NCI-H2029 (cell line): ENCODE measurements around the gene LRP1.

ENCODE experiments used
- DNase-seq: peaks from one replicate; lab custom pipeline; 2025; lab: John Stamatoyannopoulos, UW

Gene LRP1

DNA sequence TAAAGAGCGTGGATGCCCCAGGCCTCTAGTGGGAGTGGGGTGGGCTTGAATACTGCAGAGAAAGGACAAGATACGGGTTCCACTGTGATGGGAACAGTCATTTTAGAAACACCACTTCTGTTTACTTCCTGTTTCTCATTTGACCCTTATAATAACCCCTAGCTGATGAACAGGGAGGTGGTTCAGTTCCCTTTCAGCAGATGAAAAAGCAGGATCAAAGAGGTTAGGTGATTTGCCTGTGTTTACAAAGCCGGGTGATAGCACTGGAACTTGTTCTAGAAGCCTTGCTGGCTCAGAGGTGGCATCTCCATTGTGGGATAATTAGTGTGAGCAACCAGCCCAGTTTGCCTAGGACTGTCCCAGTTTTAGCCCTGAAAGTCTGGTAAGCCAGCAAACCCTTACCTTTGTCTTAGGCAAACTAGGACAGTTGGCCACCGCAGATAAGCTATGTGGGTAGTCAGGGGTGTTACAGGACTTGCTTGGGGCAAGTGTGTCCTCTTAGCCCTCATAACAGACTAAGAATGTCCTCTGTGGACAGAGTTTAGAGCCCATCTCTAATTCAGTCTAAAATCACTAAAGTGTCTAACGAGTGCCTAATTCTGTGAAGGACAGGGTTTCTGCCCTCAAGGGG lies 26.6 kb downstream of the LRP1 start:
- no peak for DNase-seq

DNA sequence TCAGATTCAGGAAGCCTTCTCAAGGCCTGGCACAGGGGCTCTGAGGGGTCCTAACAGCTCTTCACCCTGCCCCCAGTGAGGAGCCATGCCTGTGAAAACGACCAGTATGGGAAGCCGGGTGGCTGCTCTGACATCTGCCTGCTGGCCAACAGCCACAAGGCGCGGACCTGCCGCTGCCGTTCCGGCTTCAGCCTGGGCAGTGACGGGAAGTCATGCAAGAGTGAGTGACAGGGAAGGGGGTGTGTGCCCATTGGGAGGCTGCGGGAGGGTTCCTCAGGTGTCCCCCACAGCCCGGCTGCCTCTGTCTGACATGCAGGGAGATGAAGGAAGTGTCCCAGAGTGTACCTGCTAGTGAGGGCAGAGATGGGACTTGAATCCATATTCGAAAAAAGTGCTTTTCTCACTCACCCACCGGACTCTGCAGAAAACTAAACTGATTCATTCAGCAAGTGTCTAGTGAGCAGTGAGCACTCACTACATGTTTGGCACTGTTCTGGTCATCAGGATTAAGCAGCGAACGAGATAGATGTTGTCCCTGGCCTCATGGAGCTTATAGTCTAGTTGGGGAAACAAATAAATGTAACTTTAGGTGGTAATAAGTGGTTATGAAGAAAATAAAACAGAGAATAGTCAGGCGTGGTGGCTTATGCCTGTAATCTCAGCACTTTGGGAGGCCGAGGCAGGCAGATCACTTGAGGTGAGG lies 28.6 kb downstream of the LRP1 start:
- no peak for DNase-seq

- DNase-seq = no peak
Observed at GRCh38 chr12:57157588-57158173, 29.4 kb downstream of the LRP1 start.

- no peak for DNase-seq
Observed at GRCh38 chr12:57158186-57158585, 29.9 kb downstream of the LRP1 start.

DNA sequence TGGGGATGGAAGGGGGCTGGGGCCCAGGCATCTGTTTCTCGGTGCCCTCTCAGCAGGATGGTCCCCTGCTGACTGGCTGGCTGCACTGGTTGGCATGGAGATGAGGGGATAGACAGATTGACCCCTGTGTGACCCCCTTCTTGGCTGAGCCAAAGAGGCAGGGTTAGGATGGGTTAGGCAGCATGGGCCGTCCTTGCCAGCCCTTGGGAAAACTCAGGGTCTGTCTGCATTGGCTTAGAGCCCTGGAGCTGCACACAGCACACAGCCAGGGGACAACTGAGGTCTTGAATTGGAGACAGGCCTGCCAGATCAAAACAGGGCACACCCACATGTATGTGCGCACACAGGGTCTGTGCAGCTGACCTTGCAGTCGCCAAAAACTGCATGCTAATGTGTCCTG lies 30.4 kb downstream of the LRP1 start:
- no peak for DNase-seq

DNA sequence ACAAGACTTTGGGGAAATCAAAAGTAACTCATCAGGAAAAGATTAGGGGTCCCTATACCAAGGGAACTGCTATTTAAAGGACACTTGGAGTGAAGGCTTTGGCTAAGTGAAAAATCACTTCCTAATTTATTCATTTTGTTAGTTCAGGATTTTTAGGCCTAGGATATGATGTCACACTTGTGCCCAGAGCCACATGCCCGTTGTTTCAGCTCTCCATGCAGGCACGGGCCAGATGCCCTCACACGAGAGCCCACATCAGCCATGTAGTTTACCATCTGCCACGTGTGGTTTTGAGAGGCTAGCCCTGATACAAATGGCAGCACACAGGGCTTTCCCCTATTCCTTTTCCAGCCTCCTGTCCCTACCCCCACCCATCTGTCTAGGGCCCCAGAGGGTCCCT lies 31.0 kb downstream of the LRP1 start:
- DNase-seq = no peak

DNA sequence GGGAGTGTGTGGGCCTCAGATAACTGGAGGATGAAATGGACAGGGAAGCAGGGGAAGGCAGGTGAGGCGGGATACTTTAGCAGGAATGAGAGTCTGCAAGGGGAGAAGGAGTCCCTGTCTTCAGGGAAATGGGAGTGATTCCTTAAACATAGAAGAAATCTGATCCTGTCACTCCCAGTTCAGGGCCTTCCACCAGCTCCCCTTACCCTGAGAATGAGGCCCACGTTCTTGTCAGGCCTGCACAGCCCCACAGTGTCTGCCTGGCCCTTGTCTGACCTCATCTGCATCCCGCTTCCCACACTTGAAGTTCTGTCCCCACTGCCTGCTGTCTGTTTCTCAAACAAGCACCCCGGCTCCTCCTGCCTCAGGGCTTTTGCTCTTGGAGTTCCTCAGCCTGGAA lies 31.8 kb downstream of the LRP1 start:
- DNase-seq = no peak

- DNase-seq = no peak
Observed at GRCh38 chr12:57160741-57161140, 32.5 kb downstream of the LRP1 start.

GRCh38 chr12:57161491-57161890 lies 33.2 kb downstream of the LRP1 start:
- no peak for DNase-seq

- DNase-seq = no peak
Observed at GRCh38 chr12:57162553-57163125, 34.4 kb downstream of the LRP1 start.

DNA sequence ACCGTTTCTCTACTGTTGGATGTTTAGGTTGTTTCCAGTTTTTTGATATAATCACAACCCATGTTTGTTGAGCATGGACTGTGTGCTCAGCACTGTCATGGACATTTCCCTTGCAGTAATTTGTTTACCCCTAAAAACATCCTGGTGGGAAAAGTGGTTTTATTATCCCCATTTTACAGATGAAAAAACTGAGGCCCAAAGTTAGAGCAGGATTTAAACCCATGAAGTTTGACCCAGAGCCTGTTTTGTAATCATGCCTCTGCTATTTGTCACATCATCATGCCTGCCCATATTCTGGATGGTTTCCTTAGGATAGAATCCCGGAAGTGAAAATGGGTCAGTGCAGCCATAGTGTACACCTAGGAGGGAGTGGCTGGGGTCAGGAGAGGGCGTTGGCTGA lies 36.2 kb downstream of the LRP1 start:
- DNase-seq = no peak

GRCh38 chr12:57164966-57165625 lies 36.8 kb downstream of the LRP1 start:
- DNase-seq = no peak

DNA sequence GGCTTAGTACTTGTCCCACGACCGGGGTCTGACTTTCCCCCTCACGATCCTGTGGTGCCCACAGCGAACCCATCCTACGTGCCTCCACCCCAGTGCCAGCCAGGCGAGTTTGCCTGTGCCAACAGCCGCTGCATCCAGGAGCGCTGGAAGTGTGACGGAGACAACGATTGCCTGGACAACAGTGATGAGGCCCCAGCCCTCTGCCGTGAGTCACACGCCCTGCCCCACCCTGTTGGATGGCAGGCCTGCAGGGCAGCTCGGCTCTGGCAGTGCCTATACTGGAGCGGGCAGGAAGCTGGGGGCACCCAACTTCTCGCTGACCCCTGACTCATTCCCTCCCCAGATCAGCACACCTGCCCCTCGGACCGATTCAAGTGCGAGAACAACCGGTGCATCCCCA lies 37.5 kb downstream of the LRP1 start:
- DNase-seq = no peak

DNA sequence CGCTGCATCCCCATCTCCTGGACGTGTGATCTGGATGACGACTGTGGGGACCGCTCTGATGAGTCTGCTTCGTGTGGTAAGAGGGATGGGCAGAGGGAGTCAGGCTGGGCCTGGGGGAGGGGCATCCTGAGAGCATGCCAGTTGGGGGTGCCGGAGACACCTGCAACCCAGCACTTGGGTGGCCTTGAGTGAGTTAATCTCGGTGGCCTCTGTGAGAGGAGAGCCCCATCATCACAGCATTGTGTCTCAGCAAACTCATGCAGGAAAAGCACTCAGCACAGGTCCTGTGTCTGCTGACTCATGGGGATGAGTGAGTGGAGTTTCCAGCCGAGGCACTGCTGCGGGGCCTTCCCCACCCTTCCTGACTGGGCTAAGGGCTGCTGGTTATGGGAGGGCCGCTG lies 38.7 kb downstream of the LRP1 start:
- no peak for DNase-seq

GRCh38 chr12:57168058-57168457 lies 39.8 kb downstream of the LRP1 start:
- DNase-seq = no peak

DNA sequence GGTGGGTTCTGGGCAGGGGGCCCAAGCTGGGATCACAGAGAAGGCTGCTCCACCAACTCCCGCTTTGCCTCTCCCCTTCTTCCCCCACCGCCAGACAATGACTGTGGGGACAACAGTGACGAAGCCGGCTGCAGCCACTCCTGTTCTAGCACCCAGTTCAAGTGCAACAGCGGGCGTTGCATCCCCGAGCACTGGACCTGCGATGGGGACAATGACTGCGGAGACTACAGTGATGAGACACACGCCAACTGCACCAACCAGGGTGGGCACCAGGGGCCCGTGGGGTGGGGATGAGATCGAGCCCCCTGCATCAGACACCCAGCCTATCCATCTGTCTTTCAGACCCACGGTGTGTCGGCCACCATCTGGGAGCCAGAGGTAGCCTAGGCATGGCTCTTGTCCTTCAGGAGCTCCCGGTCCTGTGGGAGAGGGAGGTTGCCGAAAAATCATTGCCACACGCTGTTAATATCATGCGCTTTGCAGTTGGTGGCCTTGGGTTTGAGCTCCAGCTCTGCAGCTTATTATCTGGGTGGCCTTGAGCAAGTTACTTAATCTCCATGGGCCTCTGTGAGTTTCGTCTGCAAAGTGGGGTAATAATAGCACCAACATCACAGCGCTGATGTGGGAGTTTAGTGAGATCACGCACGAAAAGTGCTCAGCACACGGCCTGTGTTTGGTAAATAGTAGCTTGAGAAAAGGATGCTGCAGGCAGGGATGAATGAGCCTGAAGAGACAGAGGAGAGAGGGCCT lies 40.9 kb downstream of the LRP1 start:
- DNase-seq = no peak

DNA sequence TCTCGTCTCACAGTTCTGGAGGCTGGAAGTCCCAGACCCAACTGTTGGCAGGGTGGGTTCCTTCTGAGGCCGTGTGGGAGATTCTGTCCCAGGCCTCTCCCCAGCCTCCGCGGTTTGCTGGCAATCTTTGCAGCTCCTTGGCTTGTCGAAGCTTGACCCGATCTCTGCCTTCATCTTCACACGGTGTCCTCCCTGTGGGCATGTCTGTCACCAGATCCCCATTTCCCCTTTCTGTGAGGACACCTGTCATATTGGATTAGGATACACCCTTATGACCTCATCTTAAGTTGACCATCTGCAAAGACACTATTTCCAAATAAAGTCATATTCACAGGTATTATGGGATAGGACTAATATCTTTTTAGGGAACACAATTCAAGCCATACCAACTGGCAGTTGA lies 41.7 kb downstream of the LRP1 start:
- DNase-seq = no peak

- no peak for DNase-seq
Observed at GRCh38 chr12:57170408-57170807, 42.1 kb downstream of the LRP1 start.

DNA sequence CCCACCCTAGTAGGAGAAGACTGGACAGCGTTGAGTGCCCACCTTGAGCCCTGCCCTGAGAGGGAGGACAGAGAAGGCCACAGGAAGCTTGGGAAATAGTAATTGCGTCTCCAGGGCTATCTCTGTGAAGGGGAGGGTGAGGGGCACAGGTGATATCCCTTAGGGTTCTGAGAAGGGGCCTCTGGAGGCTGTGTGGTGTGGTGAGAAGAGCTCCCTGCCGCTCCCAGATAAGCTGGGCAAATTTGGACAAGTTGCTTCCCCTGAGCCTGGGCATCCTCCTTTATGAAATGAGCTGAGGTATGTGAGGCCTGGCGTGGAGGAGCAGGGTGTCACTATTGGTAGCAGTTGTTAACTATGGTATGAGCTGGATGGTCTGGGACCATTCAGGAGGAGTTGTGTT lies 42.6 kb downstream of the LRP1 start:
- DNase-seq = no peak

DNA sequence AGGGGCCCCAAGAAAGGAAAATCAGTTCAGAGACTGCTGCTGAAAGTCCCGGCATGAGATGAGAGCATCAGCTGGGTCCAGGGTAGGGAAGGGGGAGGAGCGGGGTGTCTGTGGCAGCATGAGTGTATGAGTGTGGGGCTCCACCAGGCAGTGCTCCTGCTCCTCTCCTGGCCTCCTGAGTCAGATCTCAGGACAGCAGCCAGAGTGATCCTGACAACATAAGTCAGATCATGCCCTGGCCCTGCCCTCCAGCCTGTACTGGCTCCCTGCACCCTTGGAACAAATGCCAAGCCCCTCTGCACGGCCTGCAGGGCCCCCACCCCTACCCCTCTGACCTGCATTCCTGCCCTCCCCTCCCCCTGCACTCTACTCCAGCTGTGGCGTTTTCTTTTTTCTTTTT lies 43.4 kb downstream of the LRP1 start:
- DNase-seq = no peak

DNA sequence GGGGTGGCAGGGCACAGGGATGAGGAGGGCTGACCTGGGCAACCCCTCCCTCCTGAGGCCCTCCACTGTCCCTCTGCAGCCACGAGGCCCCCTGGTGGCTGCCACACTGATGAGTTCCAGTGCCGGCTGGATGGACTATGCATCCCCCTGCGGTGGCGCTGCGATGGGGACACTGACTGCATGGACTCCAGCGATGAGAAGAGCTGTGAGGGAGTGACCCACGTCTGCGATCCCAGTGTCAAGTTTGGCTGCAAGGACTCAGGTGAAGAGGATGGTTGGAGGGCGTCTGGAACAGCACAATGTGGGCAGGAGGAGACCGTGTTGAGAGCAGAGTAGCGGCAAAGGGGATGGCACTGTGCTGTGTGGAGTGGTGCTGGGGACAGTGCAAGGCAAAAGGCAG lies 44.8 kb downstream of the LRP1 start:
- no peak for DNase-seq

DNA sequence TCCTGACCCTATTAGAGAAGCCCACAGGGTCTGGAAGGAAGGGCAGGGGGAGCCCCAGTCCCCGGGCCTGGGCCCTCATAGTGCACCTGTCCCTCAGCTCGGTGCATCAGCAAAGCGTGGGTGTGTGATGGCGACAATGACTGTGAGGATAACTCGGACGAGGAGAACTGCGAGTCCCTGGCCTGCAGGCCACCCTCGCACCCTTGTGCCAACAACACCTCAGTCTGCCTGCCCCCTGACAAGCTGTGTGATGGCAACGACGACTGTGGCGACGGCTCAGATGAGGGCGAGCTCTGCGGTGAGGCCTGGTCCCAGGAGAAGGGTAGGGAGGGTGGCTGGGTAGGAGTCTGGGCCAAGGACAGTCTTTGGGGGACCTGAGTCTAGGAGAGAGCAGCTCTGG lies 45.4 kb downstream of the LRP1 start:
- DNase-seq = no peak
